IMR-90 (cell line): Measurements from ENCODE around the gene LLCFC1. TPM values are rescaled to one million over a fixed set of nuclear protein-coding genes. Genes with fewer than 3 reads are reported as not detected.

Experiments used
- ATAC-seq: fragments of 200-7000 bp; cut with Tn5 transposase; 2 replicates; pipeline ENCODE4 v1.9.1; 2020; ENCODE audit warnings: low read depth, mild to moderate bottlenecking, moderate library complexity
- BruUV-seq: library from RNA; stranded (reverse); fragments of 400-500 nt; replicated peaks from 2 replicates; lab custom pipeline; 2021; lab: Mats Ljungman, UMichigan
- CTCF ChIA-PET: fragments of 300-600 bp; formaldehyde crosslinking; extraction: SDS; loops from one replicate; lab custom pipeline; 2021; ENCODE audit warnings: antibody characterized with exemption; lab: Yijun Ruan, JAX
- POLR2A ChIA-PET: fragments of 300-600 bp; sonication (Branson Sonifier 250); formaldehyde crosslinking; loops from one replicate; lab custom pipeline; 2022; ENCODE audit warnings: antibody characterized with exemption; ENCODE audit not compliant: unreplicated experiment; lab: Charles Lee
- DNase-seq: peaks from one replicate; pipeline ENCODE4 v3.0.0; 2013
- H2AFZ ChIP-seq: replicated peaks from 2 replicates; pipeline ENCODE3; 2013; ENCODE audit warnings: low read length, mild to moderate bottlenecking; ENCODE audit not compliant: poor library complexity
- H2AK5ac ChIP-seq: 2 replicates; pipeline ENCODE4 v1.6.1; 2013; ENCODE audit warnings: low read depth, low read length, inconsistent platforms
- H2AK9ac ChIP-seq: replicated peaks from 2 replicates; pipeline ENCODE3; 2013; ENCODE audit warnings: mild to moderate bottlenecking, low read depth, low read length, moderate library complexity; ENCODE audit not compliant: poor library complexity
- H2BK120ac ChIP-seq: 2 replicates; pipeline ENCODE4 v1.6.1; 2013; ENCODE audit warnings: low read depth, low read length, inconsistent platforms
- H2BK15ac ChIP-seq: 3 replicates; pipeline ENCODE4 v1.6.1; 2013; ENCODE audit warnings: low read depth, low read length, inconsistent platforms
- H2BK20ac ChIP-seq: 2 replicates; pipeline ENCODE4 v1.6.1; 2013; ENCODE audit warnings: low read depth, mild to moderate bottlenecking, inconsistent platforms, low read length, moderate library complexity
- H2BK5ac ChIP-seq: 2 replicates; pipeline ENCODE4 v1.6.1; 2013; ENCODE audit warnings: mild to moderate bottlenecking, low read depth, low read length, inconsistent platforms; ENCODE audit not compliant: poor library complexity, severe bottlenecking
- H3K14ac ChIP-seq: replicated peaks from 2 replicates; pipeline ENCODE4 v1.6.1; 2013; ENCODE audit warnings: low read depth, low read length, inconsistent platforms
- H3K18ac ChIP-seq: 2 replicates; pipeline ENCODE4 v1.6.1; 2013; ENCODE audit warnings: low read depth, low read length, control low read depth
- H3K23ac ChIP-seq: 2 replicates; pipeline ENCODE4 v1.6.1; 2013; ENCODE audit warnings: low read depth, low read length, inconsistent platforms
- H3K27ac ChIP-seq: 2 replicates; pipeline ENCODE4 v1.5.1; 2013; ENCODE audit warnings: mild to moderate bottlenecking, control low read depth, low read length; ENCODE audit not compliant: insufficient read depth
- H3K27me3 ChIP-seq: 2 replicates; pipeline ENCODE4 v1.6.1; 2013; ENCODE audit warnings: low read length; ENCODE audit not compliant: control insufficient read depth, insufficient read depth
- H3K36me3 ChIP-seq: 2 replicates; pipeline ENCODE4 v1.6.1; 2013; ENCODE audit warnings: low read length, mixed read lengths; ENCODE audit not compliant: control insufficient read depth, insufficient read depth
- H3K4ac ChIP-seq: 2 replicates; pipeline ENCODE4 v1.6.1; 2013; ENCODE audit warnings: low read depth, low read length, inconsistent platforms
- H3K4me1 ChIP-seq: 2 replicates; pipeline ENCODE4 v1.6.1; 2013; ENCODE audit warnings: low read length, mixed read lengths; ENCODE audit not compliant: control insufficient read depth, insufficient read depth
- H3K4me2 ChIP-seq: 2 replicates; pipeline ENCODE4 v1.6.1; 2013; ENCODE audit warnings: low read depth, mild to moderate bottlenecking, control low read depth, low read length, moderate library complexity
- H3K4me3 ChIP-seq: 2 replicates; pipeline ENCODE4 v1.5.1; 2013; ENCODE audit warnings: low read depth, mild to moderate bottlenecking, control low read depth, low read length, moderate library complexity; ENCODE audit not compliant: insufficient read depth
- H3K56ac ChIP-seq: 2 replicates; pipeline ENCODE4 v1.6.1; 2013; ENCODE audit warnings: low read length, inconsistent platforms; ENCODE audit not compliant: insufficient read depth; ENCODE audit errors: extremely low read depth
- H3K79me1 ChIP-seq, 2 experiments: 2 replicates each; pipeline ENCODE4 v1.6.1; 2013; ENCODE audit warnings: low read length in 2 of 2, inconsistent platforms in 1 of 2, low read depth in 1 of 2
- H3K9ac ChIP-seq: 2 replicates; pipeline ENCODE4 v1.6.1; 2013; ENCODE audit warnings: low read depth, low read length, control low read depth
- H3K9me1 ChIP-seq: 2 replicates; pipeline ENCODE4 v1.6.1; 2013; ENCODE audit warnings: low read length, inconsistent platforms; ENCODE audit not compliant: insufficient read depth
- H3K9me3 ChIP-seq: 2 replicates; pipeline ENCODE4 v1.6.1; 2013; ENCODE audit warnings: low read length; ENCODE audit not compliant: control insufficient read depth, insufficient read depth
- H4K20me1 ChIP-seq: 2 replicates; pipeline ENCODE4 v1.6.1; 2013; ENCODE audit warnings: low read length, inconsistent platforms; ENCODE audit not compliant: insufficient read depth
- H4K5ac ChIP-seq: 2 replicates; pipeline ENCODE4 v1.6.1; 2013; ENCODE audit warnings: mild to moderate bottlenecking, low read depth, low read length, control low read depth
- H4K8ac ChIP-seq, 2 experiments: 2 replicates each; pipeline ENCODE4 v1.6.1; 2013; ENCODE audit warnings: low read depth in 2 of 2, low read length in 2 of 2, control low read depth in 1 of 2, inconsistent platforms in 1 of 2
- H4K91ac ChIP-seq: 2 replicates; pipeline ENCODE4 v1.6.1; 2013; ENCODE audit warnings: low read depth, low read length, inconsistent platforms; ENCODE audit not compliant: insufficient read depth
- RFX5 ChIP-seq: IDR thresholded peaks from 2 replicates; pipeline ENCODE4 v1.8.0; 2012; ENCODE audit warnings: low read depth, mild to moderate bottlenecking, low read length, moderate library complexity
- WGBS, 2 experiments: methylation state at CpG; one replicate each; pipeline versions ENCODE4 v1.1.5 to v1.1.7; 2013; ENCODE audit warnings: missing lambda C conversion rate in 2 of 2; ENCODE audit not compliant: insufficient read length in 1 of 2; ENCODE audit errors: extremely low coverage in 2 of 2; 5-methylcytosine and 5-hydroxymethylcytosine counted together
- dilution Hi-C: fragments of 300-500 bp; cut with HindIII; formaldehyde crosslinking; loops from one replicate; pipeline ENCODE4 v1.14.3; 2018; ENCODE audit warnings: low sequenced_read_pairs; ENCODE audit not compliant: unreplicated experiment
- in situ Hi-C: fragments of 300-500 bp; cut with MboI; formaldehyde crosslinking; loops from 3 replicates; pipeline ENCODE4 v1.14.3; 2019; ENCODE audit warnings: low sequenced_read_pairs, inconsistent platforms, mixed read lengths
- intact Hi-C: fragments of 100-400 bp; cut with micrococcal nuclease; formaldehyde crosslinking; loops from 2 replicates; pipeline ENCODE4 v1.10.0; 2022
- polyA plus RNA-seq, 3 experiments: library from polyadenylated mRNA; depleted of rRNA; stranded (reverse); fragments of >200 nt; gene quantifications; 2 replicates each; pipeline ENCODE4 v1.2.3, GENCODE V29; 2012; ENCODE audit warnings: low replicate concordance in 1 of 3
- total RNA-seq: library from RNA; depleted of rRNA; stranded (reverse); fragments of >200 nt; gene quantifications from 2 replicates; pipeline ENCODE4 v1.2.3, GENCODE V29; 2012

Gene LLCFC1
- total and polyA plus RNA-seq, 2 of the 4 experiments (the other 2 are of a cell fraction) = not detected

- no peak overlapping the region for H2AFZ ChIP-seq
- H3K14ac ChIP-seq = no peak overlapping the region
- in situ Hi-C loops = no loop called here
- ChIA-PET POLR2A (no interaction called here), CTCF (no interaction called here)
- no peaks in the 10 kb centered on the region for H3K4me1 ChIP-seq
- no peak overlapping the region for H4K5ac ChIP-seq
- no peaks in the 10 kb centered on the region for H3K79me1 ChIP-seq
- H3K4ac ChIP-seq = no peak overlapping the region
- H2BK5ac ChIP-seq = no peak overlapping the region
- H3K27me3 ChIP-seq = no peaks in the 10 kb centered on the region
- H3K23ac ChIP-seq = no peak overlapping the region
- ATAC-seq (no peak), DNase-seq (no peak)
- H3K27ac ChIP-seq = no peak overlapping the region
- no peak overlapping the region for H2AK5ac ChIP-seq
- H4K8ac ChIP-seq = no peak overlapping the region
- no peak for TF ChIP-seq RFX5
- no TSS peak for BruUV-seq
- WGBS, 2 experiments = no CpG with 5 or more reads among the region's 3 CpGs
- no peaks in the 10 kb centered on the region for H4K20me1 ChIP-seq
- H3K4me2 ChIP-seq = no peak overlapping the region
- H3K56ac ChIP-seq = no peak overlapping the region
- H2BK120ac ChIP-seq = no peak overlapping the region
- dilution Hi-C loops = no loop called here
- no peak overlapping the region for H3K4me3 ChIP-seq
- no peak overlapping the region for H2BK20ac ChIP-seq
- intact Hi-C loops = no loop called here
- no peak overlapping the region for H2AK9ac ChIP-seq
- no peak overlapping the region for H4K91ac ChIP-seq
- no peaks in the 10 kb centered on the region for H3K9me3 ChIP-seq
- H3K9me1 ChIP-seq = no peaks in the 10 kb centered on the region
- H3K18ac ChIP-seq = no peak overlapping the region
- H3K36me3 ChIP-seq = no peaks in the 10 kb centered on the region
- H2BK15ac ChIP-seq = no peak overlapping the region
- H3K9ac ChIP-seq = no peak overlapping the region
Measured at GRCh38 chr7:142898377-142899170, 40.7 kb upstream of the LLCFC1 start.
